ENCODE results near the gene SLC51A.
"Not testable (repeated sequence)": the region's sequence is repeated elsewhere in the genome, so short reads cannot be mapped to it uniquely, and the experiment has no call there.

The SLC51A gene

DNA sequence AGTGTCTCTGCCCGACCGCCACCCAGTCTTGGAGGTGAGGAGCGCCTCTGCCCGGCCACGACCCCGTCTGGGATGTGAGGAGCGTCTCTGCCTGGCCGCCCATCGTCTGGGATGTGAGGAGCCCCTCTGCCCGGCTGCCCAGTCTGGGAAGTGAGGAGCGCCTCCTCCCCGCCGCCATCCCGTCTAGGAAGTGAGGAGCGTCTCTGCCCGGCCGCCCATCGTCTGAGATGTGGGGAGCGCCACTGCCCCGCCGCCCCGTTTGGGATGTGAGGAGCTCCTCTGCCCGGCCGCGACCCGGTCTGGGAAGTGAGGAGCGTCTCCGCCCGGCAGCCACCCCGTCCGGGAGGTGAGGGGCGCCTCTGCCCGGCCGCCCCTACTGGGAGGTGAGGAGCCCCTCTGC lies 27.8 kb downstream of the SLC51A start:
- not testable (repeated sequence) for DNase-seq

- no peak for DNase-seq
Measured at GRCh38 chr3:196246612-196247308, 30.4 kb downstream of the SLC51A start.

DNA sequence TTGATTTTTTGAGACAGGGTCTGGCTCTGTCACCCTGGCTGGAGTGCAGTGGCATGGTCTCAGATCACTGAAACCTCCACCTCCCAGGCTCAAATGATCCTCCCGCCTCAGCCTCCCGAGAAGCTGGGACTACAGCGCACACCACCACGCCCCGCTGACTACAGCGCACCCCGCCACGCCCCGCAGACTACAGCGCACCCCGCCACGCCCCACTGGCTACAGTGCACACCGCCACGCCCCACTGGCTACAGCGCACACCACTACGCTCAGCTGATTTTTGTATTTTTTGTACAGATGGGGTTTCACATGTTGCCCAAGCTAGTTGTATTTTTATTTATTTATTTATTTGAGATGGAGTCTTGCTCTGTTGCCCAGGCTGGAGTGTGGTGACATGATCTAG lies 35.6 kb downstream of the SLC51A start:
- DNase-seq: no peak

GRCh38 chr3:196254376-196255283 lies 38.3 kb downstream of the SLC51A start:
- DNase-seq: no peak

- no peak for DNase-seq
Measured at GRCh38 chr3:196255776-196256175, 39.4 kb downstream of the SLC51A start.

GRCh38 chr3:196260784-196261183 lies 44.5 kb downstream of the SLC51A start:
- DNase-seq: no peak

DNA sequence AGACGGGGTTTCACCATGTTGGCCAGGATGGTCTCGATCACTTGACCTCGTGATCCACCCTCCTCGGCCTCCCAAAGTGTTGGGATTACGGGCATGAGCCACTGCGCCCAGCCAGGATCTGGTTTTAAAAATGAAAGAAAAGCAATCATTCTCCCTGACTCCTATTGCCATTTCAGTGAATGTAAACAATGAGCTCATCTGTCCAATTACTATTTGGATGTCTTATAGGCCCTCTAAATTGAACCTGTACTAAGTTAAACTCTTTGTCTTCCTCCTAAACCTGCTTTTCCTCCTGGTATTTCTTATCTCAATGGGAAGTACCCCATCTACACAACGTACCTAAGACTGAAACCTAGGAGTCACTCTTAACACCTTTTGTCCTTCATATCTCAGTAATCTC lies 47.5 kb downstream of the SLC51A start:
- DNase-seq: no peak

DNA sequence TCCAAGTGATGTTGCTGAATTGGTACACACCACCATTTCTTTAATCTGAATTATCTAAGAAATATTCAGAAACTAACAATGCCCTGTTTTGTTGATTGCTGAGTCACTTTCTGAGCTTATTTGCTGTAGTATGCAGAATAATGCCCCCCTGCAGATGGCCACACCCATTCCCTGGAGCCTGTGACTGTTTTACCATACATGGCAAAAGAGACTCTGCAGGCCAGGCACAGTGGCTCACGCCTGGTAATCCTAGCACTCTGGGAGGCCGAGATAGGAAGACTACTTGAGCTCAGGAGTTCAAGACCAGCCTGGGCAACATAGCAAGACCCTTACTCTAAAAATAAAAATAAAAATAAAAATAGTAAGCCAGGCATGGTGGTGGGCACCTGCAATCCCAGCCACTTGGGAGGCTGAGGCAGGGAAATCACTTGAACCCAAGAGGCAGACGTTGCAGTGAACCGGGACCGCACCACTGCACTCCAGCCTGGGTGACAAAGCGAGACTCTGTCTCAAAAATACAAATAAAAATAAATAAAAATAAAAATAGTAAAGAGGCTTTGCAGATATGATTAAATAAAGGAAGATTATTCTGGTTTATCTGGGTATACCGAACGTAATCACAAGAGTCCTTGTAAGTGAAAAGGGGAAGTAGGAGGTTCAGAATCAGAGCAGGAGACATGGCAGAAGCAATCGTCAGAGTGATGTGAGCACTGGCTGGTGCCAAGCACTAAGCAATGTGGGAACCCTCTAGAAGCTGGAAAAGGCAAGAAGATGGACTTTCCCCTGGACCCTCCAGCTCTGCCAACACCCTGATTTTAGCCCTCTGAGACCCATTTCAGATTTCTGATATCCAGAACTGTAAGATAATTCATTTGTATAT lies 52.2 kb downstream of the SLC51A start:
- peak; percentile 95 for DNase-seq

- no peak for DNase-seq
Measured at GRCh38 chr3:196270499-196270898, 54.2 kb downstream of the SLC51A start.

DNA sequence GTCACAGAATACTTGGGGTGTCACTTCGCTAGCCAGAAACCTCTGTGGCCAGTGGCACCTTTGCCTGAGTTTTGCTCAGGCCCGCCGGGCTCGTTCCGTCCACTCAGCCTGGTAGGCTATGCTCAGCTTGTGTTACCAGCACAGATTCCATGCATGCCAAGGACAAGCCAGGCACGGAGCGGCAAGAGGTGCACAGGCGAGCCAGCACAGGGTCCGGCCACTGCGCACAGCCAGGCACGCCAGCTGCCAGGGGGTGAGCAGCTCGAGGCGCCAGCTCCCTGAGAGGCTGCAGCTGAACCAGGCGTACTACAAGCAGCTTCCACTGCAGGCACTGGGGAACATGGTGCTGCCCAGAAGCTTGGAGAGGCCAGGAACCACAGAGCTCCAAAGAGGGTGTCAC lies 56.5 kb downstream of the SLC51A start:
- DNase-seq: no peak

GRCh38 chr3:196273655-196274054 lies 57.3 kb downstream of the SLC51A start:
- no peak for DNase-seq

GRCh38 chr3:196274585-196274984 lies 58.3 kb downstream of the SLC51A start:
- DNase-seq: no peak

DNA sequence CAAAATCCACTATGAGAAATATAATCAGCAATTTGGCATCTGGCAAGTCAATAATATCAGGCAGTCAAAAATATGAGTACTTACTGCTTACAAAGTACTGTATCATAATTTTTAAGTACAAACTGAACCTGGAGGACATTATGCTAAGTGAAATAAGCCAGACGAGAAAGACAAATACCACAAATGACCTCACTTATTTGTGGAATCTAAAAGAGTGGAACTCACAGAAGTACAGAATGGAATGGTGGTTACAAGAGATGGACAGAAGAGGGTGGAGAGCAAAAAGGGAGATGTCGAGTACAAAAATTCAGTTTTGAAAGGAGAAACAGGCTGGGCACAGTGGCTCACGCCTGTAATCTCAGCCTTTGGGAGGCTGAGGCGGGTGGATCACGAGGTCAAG lies 58.8 kb downstream of the SLC51A start:
- peak; percentile 20 for DNase-seq

GRCh38 chr3:196280689-196281440 lies 64.5 kb downstream of the SLC51A start:
- no peak for DNase-seq

DNA sequence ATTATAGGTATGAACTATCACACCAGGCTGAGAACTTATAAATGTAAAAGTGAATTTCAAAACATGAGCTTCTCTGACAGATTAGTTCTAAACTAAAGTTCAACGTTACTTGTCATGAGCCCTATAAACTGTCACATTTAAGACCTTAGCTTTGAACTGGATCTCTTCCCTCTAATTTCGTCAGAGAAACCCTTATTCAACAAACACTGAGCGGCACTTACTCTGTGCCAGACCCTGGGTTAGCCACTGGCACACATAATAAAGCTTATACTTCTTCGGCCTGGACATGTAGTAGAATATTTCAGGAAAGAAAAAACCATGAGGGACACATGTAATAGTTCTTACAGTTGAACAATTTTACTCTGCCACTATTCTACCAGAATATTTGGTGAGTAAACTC lies 65.6 kb downstream of the SLC51A start:
- no peak for DNase-seq

Measured in fibroblast of skin of scalp (primary cell).